Ovary (tissue), 3 donors: Measurements from ENCODE around the gene TGIF1.

Experiments used
- CTCF ChIP-seq, 3 donors: fragments of 450-650 bp in 2 of 3; fragments of 200-600 bp in 1 of 3; IDR thresholded peaks; one replicate each; pipeline versions ENCODE4 v1.5.1 to v1.8.0; 2016 to 2022; ENCODE audit warnings: antibody characterized with exemption in 3 of 3, mild to moderate bottlenecking in 1 of 3
- POLR2A ChIP-seq: fragments of 450-650 bp; IDR thresholded peaks from one replicate; pipeline ENCODE4 v1.6.1; 2017; ENCODE audit warnings: antibody characterized with exemption, mild to moderate bottlenecking, moderate library complexity
- donor health status: DM: no; HTN: no; CAD: no.

GRCh38 chr18:3482258-3482657 is 32.3 kb downstream of the TGIF1 start:
- TF ChIP-seq POLR2A: no peak
- no peak for TF ChIP-seq CTCF (IDR thresholded peaks at IDR 0.05)
